HCT116 (cell line): ENCODE data around the gene TMCC1.

Experiments
- CTCF ChIP-seq, 3 experiments: fragments of 200-600 bp in 1 of 3; sonication (generic) in 1 of 3; IDR thresholded peaks in 2 of 3; conservative IDR thresholded peaks in 1 of 3; 2 replicates each; pipeline ENCODE4 v1.5.1; 2012 to 2017; ENCODE audit warnings: low read depth in 2 of 3, low read length in 2 of 3, antibody characterized with exemption in 1 of 3, borderline replicate concordance in 1 of 3, control low read depth in 1 of 3, mild to moderate bottlenecking in 1 of 3, mixed read lengths in 1 of 3, mixed run types in 1 of 3, moderate library complexity in 1 of 3; ENCODE audit not compliant: insufficient read depth in 1 of 3
- ELF1 ChIP-seq: IDR thresholded peaks from 2 replicates; pipeline ENCODE4 v1.6.1; 2012; ENCODE audit warnings: low read depth, borderline replicate concordance
- EZH2 ChIP-seq: fragments of 200-600 bp; sonication (generic); IDR thresholded peaks from 2 replicates; pipeline ENCODE4 v1.6.1; 2017; ENCODE audit warnings: antibody characterized with exemption, mixed run types
- MAX ChIP-seq: IDR thresholded peaks from 2 replicates; pipeline ENCODE4 v1.6.1; 2012
- POLR2A ChIP-seq: IDR thresholded peaks from 2 replicates; pipeline ENCODE4 v1.7.0; 2011; ENCODE audit warnings: borderline replicate concordance; ENCODE audit not compliant: insufficient read depth, insufficient read length; ENCODE audit errors: extremely low read depth
- POLR2AphosphoS5 ChIP-seq: IDR thresholded peaks from 2 replicates; pipeline ENCODE4 v1.6.1; 2011; ENCODE audit warnings: mild to moderate bottlenecking, low read depth, low read length, moderate library complexity
- RAD21 ChIP-seq: IDR thresholded peaks from 2 replicates; pipeline ENCODE4 v1.6.1; 2012; ENCODE audit warnings: low read depth, mild to moderate bottlenecking
- ZNF274 ChIP-seq: fragments of 200-500 bp; sonication (Bioruptor generic); IDR thresholded peaks from 2 replicates; pipeline ENCODE4 v1.6.1; 2014; ENCODE audit warnings: mild to moderate bottlenecking, low read depth, low read length, inconsistent platforms

GRCh38 chr3:129768728-129769127 is 124.8 kb downstream of the TMCC1 start:
- TF ChIP-seq CTCF (IDR thresholded peaks at IDR 0.05 in 2 of 3, conservative IDR thresholded peaks at IDR 0.05 in 1 of 3; ENCODE audit: borderline replicate concordance in 1 of 3, insufficient read depth in 1 of 3, low read depth in 2 of 3, low read length in 2 of 3), result no peak
- no peak for TF ChIP-seq ELF1
- TF ChIP-seq ZNF274, result no peak
- TF ChIP-seq RAD21, result no peak
- TF ChIP-seq MAX, result no peak
- TF ChIP-seq POLR2A, result no peak
- TF ChIP-seq POLR2AphosphoS5, result no peak
- TF ChIP-seq EZH2, result no peak
